GM12874 (cell line): ENCODE results near the gene AP3D1.

Experiments
- CTCF ChIP-seq: IDR thresholded peaks from 2 replicates; pipeline ENCODE4 v1.5.1; 2011; ENCODE audit warnings: low read depth, mild to moderate bottlenecking, control low read depth, low read length, moderate library complexity; ENCODE audit not compliant: insufficient read depth

AP3D1 gene

DNA sequence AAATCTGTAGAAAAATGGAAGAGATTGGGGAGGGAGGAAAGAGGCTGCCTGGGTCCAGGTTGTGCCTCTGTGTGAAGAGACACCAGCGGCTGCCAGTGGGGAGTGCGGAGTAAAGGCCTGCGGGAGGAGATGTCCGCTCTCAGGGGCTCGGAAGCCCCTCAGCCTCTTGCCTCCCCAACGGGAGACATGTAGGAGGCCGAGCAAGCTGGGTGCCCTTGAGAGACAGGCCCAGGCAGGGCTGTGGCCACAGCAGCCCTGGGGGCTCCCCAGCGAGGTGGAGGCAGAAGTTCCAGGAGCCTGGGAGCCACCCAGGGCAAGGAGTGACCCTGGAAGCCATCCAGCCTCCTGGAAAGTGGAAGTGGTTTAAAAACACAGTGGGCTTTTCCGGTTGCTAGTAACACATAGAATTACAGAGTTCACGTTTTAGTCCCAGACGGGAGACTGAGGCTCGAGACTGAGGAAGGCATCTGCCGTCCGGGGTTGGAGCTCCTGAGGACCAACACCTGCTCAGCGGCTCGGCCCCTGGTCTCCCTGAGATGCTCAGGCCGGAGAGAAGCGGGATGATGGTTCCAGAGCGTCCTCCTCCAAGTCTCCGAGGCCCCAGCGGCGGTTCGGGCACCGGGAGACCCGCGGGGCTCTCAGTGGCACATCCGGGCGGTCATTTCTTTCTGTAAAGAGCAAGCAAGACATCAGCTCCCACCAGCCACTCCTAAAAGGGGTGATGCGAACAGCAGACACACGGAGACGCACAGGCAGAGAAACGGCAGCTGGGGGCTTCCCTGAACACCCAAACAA is 78.4 kb downstream of the AP3D1 start:
- TF ChIP-seq CTCF = no peak

- TF ChIP-seq CTCF = no peak
Measured at GRCh38 chr19:2070986-2071673, 80.2 kb downstream of the AP3D1 start.

GRCh38 chr19:2070436-2070827 is 80.9 kb downstream of the AP3D1 start:
- no peak for TF ChIP-seq CTCF

DNA sequence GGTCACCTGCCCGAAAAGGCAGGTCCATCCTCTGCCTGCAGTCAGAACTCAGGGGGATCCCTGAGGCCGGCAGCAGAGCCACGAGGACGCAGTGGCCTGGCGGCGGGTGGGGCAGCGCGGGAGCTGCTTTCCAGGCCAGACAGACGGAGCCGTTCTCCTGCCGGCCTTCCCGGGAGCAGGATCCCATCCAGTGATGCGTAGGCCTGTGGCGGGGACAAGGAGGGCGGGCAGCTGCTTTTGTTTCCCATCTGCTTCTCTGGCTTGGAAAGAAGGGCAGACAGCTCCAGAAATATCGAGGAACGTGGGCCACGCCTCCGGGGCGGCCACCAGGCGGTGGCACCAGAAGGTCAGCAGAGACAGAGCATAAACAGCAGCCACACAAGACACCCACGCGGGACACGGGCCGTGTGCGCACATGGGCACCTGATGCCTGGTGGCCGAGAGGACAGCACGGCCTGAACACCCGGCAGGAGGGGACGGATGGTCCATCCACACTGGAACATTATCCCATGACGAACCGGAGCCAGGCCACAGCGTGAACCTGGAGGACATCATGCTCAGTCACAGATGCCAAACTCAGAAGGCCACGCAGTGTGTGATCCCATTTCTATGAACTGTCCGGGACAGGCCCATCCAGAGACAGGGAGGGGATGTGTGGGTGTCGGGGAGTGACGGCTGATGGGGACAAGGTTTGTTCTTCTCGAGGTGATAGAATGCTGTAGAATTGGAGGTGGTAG is 86.4 kb downstream of the AP3D1 start:
- TF ChIP-seq CTCF = no peak

GRCh38 chr19:2064395-2064787 is 87.0 kb downstream of the AP3D1 start:
- TF ChIP-seq CTCF = no peak

- TF ChIP-seq CTCF = no peak
Measured at GRCh38 chr19:2063824-2064223, 87.5 kb downstream of the AP3D1 start.

GRCh38 chr19:2062770-2063169 is 88.6 kb downstream of the AP3D1 start:
- no peak for TF ChIP-seq CTCF
